SK-N-SH treated with all-trans-retinoic acid at 6 μM for 48 hours (cell line): ENCODE results near the gene BPI.

Source experiments
- GLIS3 ChIP-seq: fragments of 250-450 bp; sonication (Bioruptor Pico); IDR thresholded peaks from 2 replicates; pipeline ENCODE4 v1.5.0; 2020; ENCODE audit warnings: mild to moderate bottlenecking, moderate library complexity
- RARB ChIP-seq: fragments of 250-450 bp; sonication (Bioruptor Pico); IDR thresholded peaks from 2 replicates; pipeline ENCODE4 v1.8.0; 2021; ENCODE audit warnings: mild to moderate bottlenecking, moderate library complexity
- TF ChIP-seq, protein P1 (sequence below): fragments of 250-450 bp; sonication (Bioruptor Pico); IDR thresholded peaks from 2 replicates; pipeline ENCODE4 v1.8.0; 2020; ENCODE audit warnings: mild to moderate bottlenecking, moderate library complexity, borderline replicate concordance
- TF ChIP-seq, protein P2 (sequence below): fragments of 250-450 bp; sonication (Bioruptor Pico); IDR thresholded peaks from 2 replicates; pipeline ENCODE4 v1.5.0; 2020; ENCODE audit warnings: mild to moderate bottlenecking, moderate library complexity
- TF ChIP-seq, protein P3 (sequence below): fragments of 250-450 bp; sonication (Bioruptor Pico); IDR thresholded peaks from 2 replicates; pipeline ENCODE4 v1.5.1; 2021; ENCODE audit warnings: mild to moderate bottlenecking, moderate library complexity

DNA sequence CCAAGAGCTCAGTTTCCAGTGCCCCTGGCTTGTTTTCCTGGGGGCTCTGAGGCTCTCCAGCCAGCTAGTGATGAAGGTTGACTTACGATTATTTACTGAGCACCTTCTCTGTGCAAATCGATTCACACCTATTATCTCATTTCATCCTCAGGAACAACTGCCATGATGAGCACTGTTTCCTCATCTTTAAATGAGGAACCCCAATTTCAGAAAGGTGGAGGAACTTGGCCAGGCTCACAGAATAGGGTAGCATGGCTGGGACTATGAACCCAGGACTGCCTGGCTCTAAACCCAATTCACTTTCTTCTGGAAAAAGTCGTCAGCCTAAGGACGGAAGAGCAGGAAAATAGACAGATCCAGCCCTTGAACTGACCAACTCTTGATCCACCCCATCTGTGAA lies 3.5 kb upstream of the BPI start:
- TF ChIP-seq, protein P1, sequence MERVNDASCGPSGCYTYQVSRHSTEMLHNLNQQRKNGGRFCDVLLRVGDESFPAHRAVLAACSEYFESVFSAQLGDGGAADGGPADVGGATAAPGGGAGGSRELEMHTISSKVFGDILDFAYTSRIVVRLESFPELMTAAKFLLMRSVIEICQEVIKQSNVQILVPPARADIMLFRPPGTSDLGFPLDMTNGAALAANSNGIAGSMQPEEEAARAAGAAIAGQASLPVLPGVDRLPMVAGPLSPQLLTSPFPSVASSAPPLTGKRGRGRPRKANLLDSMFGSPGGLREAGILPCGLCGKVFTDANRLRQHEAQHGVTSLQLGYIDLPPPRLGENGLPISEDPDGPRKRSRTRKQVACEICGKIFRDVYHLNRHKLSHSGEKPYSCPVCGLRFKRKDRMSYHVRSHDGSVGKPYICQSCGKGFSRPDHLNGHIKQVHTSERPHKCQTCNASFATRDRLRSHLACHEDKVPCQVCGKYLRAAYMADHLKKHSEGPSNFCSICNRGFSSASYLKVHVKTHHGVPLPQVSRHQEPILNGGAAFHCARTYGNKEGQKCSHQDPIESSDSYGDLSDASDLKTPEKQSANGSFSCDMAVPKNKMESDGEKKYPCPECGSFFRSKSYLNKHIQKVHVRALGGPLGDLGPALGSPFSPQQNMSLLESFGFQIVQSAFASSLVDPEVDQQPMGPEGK: no peak
- no peak for TF ChIP-seq GLIS3 (CRISPR knock-in tag)
- TF ChIP-seq, protein P2, sequence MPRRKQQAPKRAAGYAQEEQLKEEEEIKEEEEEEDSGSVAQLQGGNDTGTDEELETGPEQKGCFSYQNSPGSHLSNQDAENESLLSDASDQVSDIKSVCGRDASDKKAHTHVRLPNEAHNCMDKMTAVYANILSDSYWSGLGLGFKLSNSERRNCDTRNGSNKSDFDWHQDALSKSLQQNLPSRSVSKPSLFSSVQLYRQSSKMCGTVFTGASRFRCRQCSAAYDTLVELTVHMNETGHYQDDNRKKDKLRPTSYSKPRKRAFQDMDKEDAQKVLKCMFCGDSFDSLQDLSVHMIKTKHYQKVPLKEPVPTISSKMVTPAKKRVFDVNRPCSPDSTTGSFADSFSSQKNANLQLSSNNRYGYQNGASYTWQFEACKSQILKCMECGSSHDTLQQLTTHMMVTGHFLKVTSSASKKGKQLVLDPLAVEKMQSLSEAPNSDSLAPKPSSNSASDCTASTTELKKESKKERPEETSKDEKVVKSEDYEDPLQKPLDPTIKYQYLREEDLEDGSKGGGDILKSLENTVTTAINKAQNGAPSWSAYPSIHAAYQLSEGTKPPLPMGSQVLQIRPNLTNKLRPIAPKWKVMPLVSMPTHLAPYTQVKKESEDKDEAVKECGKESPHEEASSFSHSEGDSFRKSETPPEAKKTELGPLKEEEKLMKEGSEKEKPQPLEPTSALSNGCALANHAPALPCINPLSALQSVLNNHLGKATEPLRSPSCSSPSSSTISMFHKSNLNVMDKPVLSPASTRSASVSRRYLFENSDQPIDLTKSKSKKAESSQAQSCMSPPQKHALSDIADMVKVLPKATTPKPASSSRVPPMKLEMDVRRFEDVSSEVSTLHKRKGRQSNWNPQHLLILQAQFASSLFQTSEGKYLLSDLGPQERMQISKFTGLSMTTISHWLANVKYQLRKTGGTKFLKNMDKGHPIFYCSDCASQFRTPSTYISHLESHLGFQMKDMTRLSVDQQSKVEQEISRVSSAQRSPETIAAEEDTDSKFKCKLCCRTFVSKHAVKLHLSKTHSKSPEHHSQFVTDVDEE (CRISPR knock-in tag): no peak
- no peak for TF ChIP-seq RARB (CRISPR knock-in tag)
- TF ChIP-seq, protein P3, sequence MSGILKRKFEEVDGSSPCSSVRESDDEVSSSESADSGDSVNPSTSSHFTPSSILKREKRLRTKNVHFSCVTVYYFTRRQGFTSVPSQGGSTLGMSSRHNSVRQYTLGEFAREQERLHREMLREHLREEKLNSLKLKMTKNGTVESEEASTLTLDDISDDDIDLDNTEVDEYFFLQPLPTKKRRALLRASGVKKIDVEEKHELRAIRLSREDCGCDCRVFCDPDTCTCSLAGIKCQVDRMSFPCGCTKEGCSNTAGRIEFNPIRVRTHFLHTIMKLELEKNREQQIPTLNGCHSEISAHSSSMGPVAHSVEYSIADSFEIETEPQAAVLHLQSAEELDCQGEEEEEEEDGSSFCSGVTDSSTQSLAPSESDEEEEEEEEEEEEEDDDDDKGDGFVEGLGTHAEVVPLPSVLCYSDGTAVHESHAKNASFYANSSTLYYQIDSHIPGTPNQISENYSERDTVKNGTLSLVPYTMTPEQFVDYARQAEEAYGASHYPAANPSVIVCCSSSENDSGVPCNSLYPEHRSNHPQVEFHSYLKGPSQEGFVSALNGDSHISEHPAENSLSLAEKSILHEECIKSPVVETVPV (CRISPR knock-in tag): no peak
